K562 (cell line): ENCODE data around the gene ABHD5. TPM values are rescaled to one million over a fixed set of nuclear protein-coding genes. Genes with fewer than 3 reads are reported as not detected.

Source experiments
- ARNT ChIP-seq, 2 experiments: fragments of 450-650 bp; IDR thresholded peaks; 2 replicates each; pipeline ENCODE4 v1.6.1; 2016; ENCODE audit warnings: mild to moderate bottlenecking in 1 of 2
- CBX8 ChIP-seq: fragments of 200-600 bp; sonication (generic); IDR thresholded peaks from 2 replicates; pipeline ENCODE4 v1.6.1; 2012; ENCODE audit warnings: borderline replicate concordance, mixed run types, low read depth, mild to moderate bottlenecking, moderate library complexity, mixed read lengths, low read length, control low read depth, inconsistent platforms; ENCODE audit not compliant: poor library complexity, severe bottlenecking; ENCODE audit errors: extremely low read depth
- CC2D1A ChIP-seq: fragments of 450-650 bp; IDR thresholded peaks from 2 replicates; pipeline ENCODE4 v1.6.1; 2017; ENCODE audit warnings: mild to moderate bottlenecking
- FOXK1 ChIP-seq: sonication (generic); formaldehyde crosslinking; IDR thresholded peaks from 2 replicates; pipeline ENCODE4 v1.8.0; 2022; ENCODE audit warnings: missing genetic modification reagents, mild to moderate bottlenecking, borderline replicate concordance
- KLF10 ChIP-seq: fragments of 250-450 bp; sonication (Bioruptor Pico); IDR thresholded peaks from 2 replicates; pipeline ENCODE4 v1.6.1; 2021; ENCODE audit warnings: matching md5 sums
- MNT ChIP-seq, 2 experiments: fragments of 450-650 bp; conservative IDR thresholded peaks; 2 replicates each; pipeline ENCODE4 v1.6.1; 2017; ENCODE audit warnings: mild to moderate bottlenecking in 2 of 2, moderate library complexity in 2 of 2
- NR2C2 ChIP-seq, 2 experiments: fragments of 200-800 bp in 1 of 2; sonication (Bioruptor generic) in 1 of 2; sonication (generic) in 1 of 2; formaldehyde crosslinking in 1 of 2; IDR thresholded peaks; 2 replicates each; pipeline versions ENCODE4 v1.6.1 to v1.8.0; 2016 to 2022; ENCODE audit warnings: mild to moderate bottlenecking in 1 of 2, missing compliant biosample characterization in 1 of 2, missing genetic modification characterization in 1 of 2, missing genetic modification reagents in 1 of 2
- TAL1 ChIP-seq: fragments of 450-650 bp; IDR thresholded peaks from 2 replicates; pipeline ENCODE4 v1.6.1; 2016; ENCODE audit warnings: mild to moderate bottlenecking
- TBP ChIP-seq: optimal IDR thresholded peaks from 2 replicates; pipeline ENCODE3; 2011; ENCODE audit warnings: low read depth, low read length, improper control_type of control experiment
- TCF7L2 ChIP-seq: fragments of 150-350 bp; IDR thresholded peaks from 2 replicates; pipeline ENCODE4 v1.6.1; 2016; ENCODE audit warnings: low read depth, mild to moderate bottlenecking, low read length, moderate library complexity
- TCFL5 ChIP-seq: fragments of 250-450 bp; sonication (Bioruptor Pico); conservative IDR thresholded peaks from 2 replicates; pipeline ENCODE4 v1.6.1; 2021; ENCODE audit warnings: mild to moderate bottlenecking, moderate library complexity, matching md5 sums
- ZBTB34 ChIP-seq: fragments of 250-450 bp; sonication (Bioruptor Pico); IDR thresholded peaks from 2 replicates; pipeline ENCODE4 v1.8.0; 2021; ENCODE audit warnings: mild to moderate bottlenecking, moderate library complexity
- ZFP30 ChIP-seq: fragments of 250-450 bp; sonication (Bioruptor Pico); IDR thresholded peaks from 2 replicates; pipeline ENCODE4 v1.8.0; 2022; ENCODE audit warnings: moderate library complexity, mild to moderate bottlenecking, inconsistent platforms, borderline replicate concordance
- ZNF143 ChIP-seq: sonication (generic); formaldehyde crosslinking; IDR thresholded peaks from 2 replicates; pipeline ENCODE4 v1.9.0; 2022; ENCODE audit warnings: mild to moderate bottlenecking, missing genetic modification reagents
- ZNF175 ChIP-seq: fragments of 200-800 bp; sonication (Bioruptor generic); IDR thresholded peaks from 2 replicates; pipeline ENCODE4 v1.6.1; 2016; ENCODE audit warnings: low read depth, mild to moderate bottlenecking, missing genetic modification characterization, missing compliant biosample characterization
- ZNF217 ChIP-seq: sonication (generic); formaldehyde crosslinking; IDR thresholded peaks from 2 replicates; pipeline ENCODE4 v1.8.0; 2022; ENCODE audit warnings: mild to moderate bottlenecking, missing genetic modification reagents
- ZNF316 ChIP-seq: fragments of 450-650 bp; IDR thresholded peaks from 2 replicates; pipeline ENCODE4 v1.6.1; 2016
- ZNF584 ChIP-seq: fragments of 200-800 bp; sonication (Bioruptor generic); IDR thresholded peaks from 2 replicates; pipeline ENCODE4 v1.6.1; 2016; ENCODE audit warnings: low read depth, mild to moderate bottlenecking, missing genetic modification characterization, missing compliant biosample characterization
- ZNF780A ChIP-seq: fragments of 250-450 bp; sonication (Bioruptor Pico); IDR thresholded peaks from 2 replicates; pipeline ENCODE4 v1.5.0; 2021; ENCODE audit warnings: mild to moderate bottlenecking
- polyA plus RNA-seq, 8 experiments: library from polyadenylated mRNA; depleted of rRNA in 4 of 8; stranded (reverse) in 5 of 8; unstranded in 3 of 8; fragments of >200 nt; fragmentation: Nextera tagmentation in 2 of 8; fragmentation: Illumina TruSeq in 1 of 8; extraction: Ambion mirVana in 2 of 8; extraction: Trizol in 1 of 8; gene quantifications; 2 replicates each; pipeline versions ENCODE4 v1.2.1 to v1.2.3, GENCODE V29; 2011 to 2014; ENCODE audit warnings: inconsistent platforms in 1 of 8, missing spikeins in 1 of 8
- total RNA-seq, 7 experiments: library from RNA; depleted of rRNA in 6 of 7; stranded (reverse); fragments of >200 nt in 6 of 7; fragmentation: Illumina TruSeq in 2 of 7; extraction: Trizol in 2 of 7; gene quantifications; 2 replicates each; pipeline versions ENCODE4 v1.2.1 to v1.2.3, GENCODE V29; 2011 to 2021; ENCODE audit warnings: low replicate concordance in 1 of 7
- TF ChIP-seq, protein P1 (sequence below): fragments of 250-450 bp; sonication (Bioruptor Pico); IDR thresholded peaks from 2 replicates; pipeline ENCODE4 v1.9.0; 2021; ENCODE audit warnings: mild to moderate bottlenecking, inconsistent platforms

The ABHD5 gene
- total and polyA plus RNA-seq, 9 of the 15 experiments (the other 6 are each of a cell fraction or from before 2014, with no cell fraction given): 27.8 to 61.7 (median 39.9) TPM

DNA sequence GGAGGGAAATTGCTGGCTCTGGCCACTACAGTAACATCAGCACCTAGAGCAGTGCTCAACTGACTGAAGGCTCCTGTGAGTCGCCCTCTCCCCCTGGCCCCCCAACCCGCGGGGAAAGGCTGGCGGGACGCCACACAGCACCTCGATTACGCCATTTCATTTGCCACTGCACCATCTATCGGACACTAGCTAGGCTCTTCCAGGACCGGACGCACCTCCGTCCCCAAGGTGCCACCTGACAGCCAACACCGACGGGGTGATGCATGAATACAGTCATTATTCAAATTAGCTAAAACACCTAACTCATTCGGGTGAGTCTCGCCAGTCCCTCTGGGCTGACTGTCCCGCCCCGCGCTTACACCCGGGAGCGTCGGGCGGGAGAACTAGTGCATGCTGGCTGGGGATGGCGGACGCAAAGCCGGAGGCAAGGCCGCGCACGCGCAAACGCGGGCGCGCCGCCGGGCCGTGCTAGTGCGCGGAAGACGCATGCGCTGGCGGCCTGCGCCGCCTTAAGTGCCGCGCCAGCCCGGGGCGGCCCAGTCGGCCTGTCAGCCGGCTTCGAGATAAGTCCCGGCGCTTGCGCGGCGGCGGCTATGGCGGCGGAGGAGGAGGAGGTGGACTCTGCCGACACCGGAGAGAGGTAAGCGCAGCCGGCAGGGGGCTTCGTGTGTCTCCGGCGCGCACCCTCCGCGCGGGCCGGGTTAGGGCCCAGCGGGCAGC, at the start of gene ABHD5 (continued):
- TF ChIP-seq TAL1: no peak
- no peak; the same call in 1 of the 2 replicates for TF ChIP-seq ZNF584 (CRISPR knock-in tag)
- no peak; the same call in 1 of the 2 replicates for TF ChIP-seq FOXK1
- no peak for TF ChIP-seq ZNF217 (CRISPR knock-in tag)
- no peak for TF ChIP-seq CBX8
- no peak; the same call in 1 of the 2 replicates for TF ChIP-seq ZNF780A (CRISPR knock-in tag)
- peak; percentile 78 for TF ChIP-seq CC2D1A
- TF ChIP-seq ARNT (IDR thresholded peaks at IDR 0.05): peak in 1 of 2 experiments; percentile 31; a peak in 1 of 4 replicates
- TF ChIP-seq, protein P1, sequence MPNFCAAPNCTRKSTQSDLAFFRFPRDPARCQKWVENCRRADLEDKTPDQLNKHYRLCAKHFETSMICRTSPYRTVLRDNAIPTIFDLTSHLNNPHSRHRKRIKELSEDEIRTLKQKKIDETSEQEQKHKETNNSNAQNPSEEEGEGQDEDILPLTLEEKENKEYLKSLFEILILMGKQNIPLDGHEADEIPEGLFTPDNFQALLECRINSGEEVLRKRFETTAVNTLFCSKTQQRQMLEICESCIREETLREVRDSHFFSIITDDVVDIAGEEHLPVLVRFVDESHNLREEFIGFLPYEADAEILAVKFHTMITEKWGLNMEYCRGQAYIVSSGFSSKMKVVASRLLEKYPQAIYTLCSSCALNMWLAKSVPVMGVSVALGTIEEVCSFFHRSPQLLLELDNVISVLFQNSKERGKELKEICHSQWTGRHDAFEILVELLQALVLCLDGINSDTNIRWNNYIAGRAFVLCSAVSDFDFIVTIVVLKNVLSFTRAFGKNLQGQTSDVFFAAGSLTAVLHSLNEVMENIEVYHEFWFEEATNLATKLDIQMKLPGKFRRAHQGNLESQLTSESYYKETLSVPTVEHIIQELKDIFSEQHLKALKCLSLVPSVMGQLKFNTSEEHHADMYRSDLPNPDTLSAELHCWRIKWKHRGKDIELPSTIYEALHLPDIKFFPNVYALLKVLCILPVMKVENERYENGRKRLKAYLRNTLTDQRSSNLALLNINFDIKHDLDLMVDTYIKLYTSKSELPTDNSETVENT (CRISPR knock-in tag): peak; percentile 97
- no peak for TF ChIP-seq ZBTB34
- peak; percentile 97 for TF ChIP-seq TBP
- TF ChIP-seq KLF10 (CRISPR knock-in tag): no peak
- no peak for TF ChIP-seq TCF7L2
- no peak for TF ChIP-seq TCFL5 (CRISPR knock-in tag)
- TF ChIP-seq NR2C2 (CRISPR knock-in tag; IDR thresholded peaks at IDR 0.05): peak; percentile 65
- TF ChIP-seq NR2C2 (tag; IDR thresholded peaks at IDR 0.05): peak; percentile 60; the same call in 1 of the 2 replicates
- TF ChIP-seq ZNF175 (CRISPR knock-in tag): peak; percentile 80; the same call in 1 of the 2 replicates
- no peak for TF ChIP-seq MNT (conservative IDR thresholded peaks at IDR 0.05)
- no peak for TF ChIP-seq ZFP30 (CRISPR knock-in tag)
- no peak; the same call in 1 of the 2 replicates for TF ChIP-seq ZNF316
- no peak for TF ChIP-seq ZNF143 (CRISPR knock-in tag)
